ENCODE data around the gene MARCKSL1. TPM values are rescaled to one million over a fixed set of nuclear protein-coding genes. Genes with fewer than 3 reads are reported as not detected.

Gene MARCKSL1
- total and polyA plus RNA-seq, 2 of the 8 experiments (the other 6 are each of a cell fraction or from before 2014, with no cell fraction given) = 536 to 558 TPM

- TF ChIP-seq TAF7 (optimal IDR thresholded peaks at IDR 0.05; ENCODE audit: borderline replicate concordance, low read depth, low read length) (no peak), CREB1 (IDR thresholded peaks at IDR 0.05) (no peak)
Observed at GRCh38 chr1:32362474-32363313, 26.7 kb upstream of the MARCKSL1 start, which contains the start of the genes FAM229A and TSSK3 (continued).

Measured in H1 (cell line).